ENCODE data around the gene MYO16.

- no peak for TF ChIP-seq CTCF (IDR thresholded peaks at IDR 0.05)
- no peak for TF ChIP-seq POLR2A (IDR thresholded peaks at IDR 0.05)
Observed at GRCh38 chr13:109091249-109091648, 461.8 kb downstream of the MYO16 start.
